OCI-LY7 (cell line): ENCODE results near the gene SH2D3C. TPM values are rescaled to one million over a fixed set of nuclear protein-coding genes. Genes with fewer than 3 reads are reported as not detected.

Source experiments
- BruUV-seq: library from RNA; stranded (reverse); fragments of 400-500 nt; replicated peaks from 2 replicates; lab custom pipeline; 2021; lab: Mats Ljungman, UMichigan
- CTCF ChIA-PET: fragments of 300-600 bp; sonication (Branson Sonifier 250); formaldehyde crosslinking; loops from one replicate; lab custom pipeline; 2022; ENCODE audit warnings: antibody characterized with exemption; ENCODE audit not compliant: unreplicated experiment; lab: Charles Lee
- POLR2A ChIA-PET: fragments of 300-600 bp; sonication (Branson Sonifier 250); formaldehyde crosslinking; loops from one replicate; lab custom pipeline; 2022; ENCODE audit warnings: antibody characterized with exemption; lab: Charles Lee
- DNase-seq: peaks from one replicate; pipeline ENCODE4 v3.0.0-alpha.2; 2015; ENCODE audit warnings: low spot score
- H2AFZ ChIP-seq: fragments of 200-600 bp; sonication (generic), shearing (Covaris generic); 2 replicates; pipeline ENCODE4 v1.6.1; 2014; ENCODE audit warnings: mild to moderate bottlenecking, antibody characterized with exemption, low read length, moderate library complexity
- H3K27ac ChIP-seq: fragments of 200-600 bp; sonication (generic); 2 replicates; pipeline ENCODE4 v1.5.1; 2014; ENCODE audit warnings: mixed run types, low read depth, mild to moderate bottlenecking, moderate library complexity, low read length, inconsistent platforms; ENCODE audit not compliant: poor library complexity, severe bottlenecking
- H3K36me3 ChIP-seq: fragments of 200-600 bp; sonication (generic); 2 replicates; pipeline ENCODE4 v1.6.1; 2014; ENCODE audit warnings: mild to moderate bottlenecking, antibody characterized with exemption, low read length, moderate library complexity, mixed read lengths; ENCODE audit not compliant: insufficient read depth
- H3K4me1 ChIP-seq: fragments of 200-600 bp; sonication (generic); 2 replicates; pipeline ENCODE4 v1.5.1; 2014; ENCODE audit warnings: mild to moderate bottlenecking, low read length; ENCODE audit not compliant: insufficient read depth, poor library complexity, severe bottlenecking
- H3K4me2 ChIP-seq: fragments of 200-600 bp; sonication (generic); 2 replicates; pipeline ENCODE4 v1.6.1; 2014; ENCODE audit warnings: mild to moderate bottlenecking, low read length
- H3K4me3 ChIP-seq: fragments of 200-600 bp; sonication (generic); 2 replicates; pipeline ENCODE4 v1.5.1; 2014; ENCODE audit warnings: mild to moderate bottlenecking, low read depth, low read length; ENCODE audit not compliant: poor library complexity, severe bottlenecking
- H3K79me2 ChIP-seq: fragments of 200-600 bp; sonication (generic); 2 replicates; pipeline ENCODE4 v1.6.1; 2016; ENCODE audit warnings: low read depth, mild to moderate bottlenecking, low read length, moderate library complexity, mixed read lengths; ENCODE audit not compliant: insufficient read depth
- H3K9me2 ChIP-seq: fragments of 200-600 bp; sonication (generic); 2 replicates; pipeline ENCODE4 v1.6.1; 2016; ENCODE audit warnings: mild to moderate bottlenecking, low read length, mixed read lengths; ENCODE audit not compliant: insufficient read depth
- H3K9me3 ChIP-seq: fragments of 200-600 bp; sonication (generic); 2 replicates; pipeline ENCODE4 v1.6.1; 2014; ENCODE audit warnings: mild to moderate bottlenecking, mixed run types, low read length, mixed read lengths
- H4K20me1 ChIP-seq: fragments of 200-600 bp; sonication (generic); 2 replicates; pipeline ENCODE4 v1.6.1; 2014; ENCODE audit warnings: mild to moderate bottlenecking, antibody characterized with exemption, low read length, moderate library complexity, mixed read lengths; ENCODE audit not compliant: insufficient read depth
- CTCF ChIP-seq: fragments of 200-600 bp; sonication (generic); conservative IDR thresholded peaks from 2 replicates; pipeline ENCODE4 v1.5.1; 2014; ENCODE audit warnings: mild to moderate bottlenecking, antibody characterized with exemption, low read length, moderate library complexity, mixed read lengths
- EZH2phosphoT487 ChIP-seq: fragments of 200-600 bp; sonication (generic); IDR thresholded peaks from 2 replicates; pipeline ENCODE4 v1.6.1; 2018; ENCODE audit warnings: low read depth, borderline replicate concordance, mild to moderate bottlenecking, mixed run types, antibody characterized with exemption, low read length, moderate library complexity, mixed read lengths
- intact Hi-C: fragments of 100-400 bp; cut with micrococcal nuclease; formaldehyde crosslinking; loops from one replicate; pipeline ENCODE4 v1.10.0; 2022; ENCODE audit not compliant: unreplicated experiment
- total RNA-seq, 2 experiments: library from RNA; depleted of rRNA in 1 of 2; stranded (reverse); fragments of >200 nt in 1 of 2; shearing (Covaris generic) in 1 of 2; gene quantifications; 2 replicates each; pipeline ENCODE4 v1.2.3, GENCODE V29; 2014 to 2022

The SH2D3C gene
- total RNA-seq, 2 experiments from 2014 or later: 40.0 to 45.7 TPM

GRCh38 chr9:127813686-127814226 is 35.3 kb upstream of the SH2D3C start:
- CTCF ChIA-PET: interaction anchor here (0.7 kb wide), 1 partner anchor 11 kb away, joined by 3 read pairs; no protein-coding TSS in a partner anchor
- Histone ChIP-seq H2AFZ (no peak overlapping the region), H3K27ac (no peak overlapping the region), H3K4me1 (peaks cover 12% of the 10 kb centered on the region), H3K4me3 (no peak overlapping the region), H3K36me3 (peaks cover 80% of the 10 kb centered on the region), H3K9me2 (no peaks in the 10 kb centered on the region), H3K9me3 (no peaks in the 10 kb centered on the region), H4K20me1 (no peaks in the 10 kb centered on the region), H3K4me2 (no peak overlapping the region), H3K79me2 (no peaks in the 10 kb centered on the region)
- no TSS peak for BruUV-seq
- POLR2A ChIA-PET: no interaction called here
- intact Hi-C loops: no loop called here
- DNase-seq: no peak
- TF ChIP-seq EZH2phosphoT487 (no peak), CTCF (no peak)

GRCh38 chr9:127812936-127813675 is 34.6 kb upstream of the SH2D3C start:
- Histone ChIP-seq H3K9me2 (no peaks in the 10 kb centered on the region), H3K4me3 (no peak overlapping the region), H4K20me1 (no peaks in the 10 kb centered on the region; the same call in 1 of the 2 replicates), H3K27ac (no peak overlapping the region), H3K36me3 (peaks cover 80% of the 10 kb centered on the region), H3K79me2 (no peaks in the 10 kb centered on the region), H3K9me3 (no peaks in the 10 kb centered on the region), H3K4me1 (peaks cover 18% of the 10 kb centered on the region), H2AFZ (no peak overlapping the region), H3K4me2 (no peak overlapping the region)
- no TSS peak for BruUV-seq
- no peak for DNase-seq
- CTCF ChIA-PET: interaction anchor here (0.7 kb wide), 1 partner anchor 12 kb away, joined by 3 read pairs; no protein-coding TSS in a partner anchor
- no peak for TF ChIP-seq EZH2phosphoT487
- TF ChIP-seq CTCF: no peak
- intact Hi-C loops: no loop called here
- POLR2A ChIA-PET: no interaction called here

GRCh38 chr9:127812011-127812410 is 33.5 kb upstream of the SH2D3C start:
- CTCF ChIA-PET: no interaction called here
- no peak overlapping the region for H3K4me2 ChIP-seq
- POLR2A ChIA-PET: interaction anchor here (0.6 kb wide), 1 partner anchor 64 kb away, joined by 3 read pairs; no protein-coding TSS in a partner anchor
- H3K4me3 ChIP-seq: no peak overlapping the region
- peaks cover 81% of the 10 kb centered on the region for H3K36me3 ChIP-seq
- TF ChIP-seq CTCF: no peak
- no peak for TF ChIP-seq EZH2phosphoT487
- no peaks in the 10 kb centered on the region for H3K9me3 ChIP-seq
- no peaks in the 10 kb centered on the region for H3K9me2 ChIP-seq
- intact Hi-C loops: no loop called here
- no peak overlapping the region for H3K27ac ChIP-seq
- no peak for DNase-seq
- no TSS peak for BruUV-seq
- H3K79me2 ChIP-seq: no peaks in the 10 kb centered on the region
- H4K20me1 ChIP-seq: no peaks in the 10 kb centered on the region; the same call in 1 of the 2 replicates
- peaks cover 18% of the 10 kb centered on the region for H3K4me1 ChIP-seq
- no peak overlapping the region for H2AFZ ChIP-seq
